Measurements from ENCODE around the gene CDH23. TPM values are rescaled to one million over a fixed set of nuclear protein-coding genes. Genes with fewer than 3 reads are reported as not detected.

Gene CDH23
- polyA plus RNA-seq, 1 experiment = 0.01 TPM

- ChIA-PET CTCF (no interaction called here), POLR2A (no interaction called here)
- Histone ChIP-seq H3K27me3 (ENCODE audit: control insufficient read depth, insufficient read depth, low read length) (no peaks in the 10 kb centered on the region), H3K27ac (ENCODE audit: low read depth, low read length) (no peak overlapping the region), H3K9me3 (ENCODE audit: control insufficient read depth, insufficient read depth, low read length) (peaks cover 6% of the 10 kb centered on the region), H3K4me3 (ENCODE audit: low read depth, low read length) (no peak overlapping the region)
- DNase-seq (ENCODE audit: low read depth, low spot score) = no peak
- no peak for TF ChIP-seq CTCF (IDR thresholded peaks at IDR 0.05; ENCODE audit: low read depth, low read length)
Measured at GRCh38 chr10:71746344-71747037, 349.8 kb downstream of the CDH23 start.

GRCh38 chr10:71747039-71747531 is 350.4 kb downstream of the CDH23 start:
- Histone ChIP-seq H3K27ac (ENCODE audit: low read depth, low read length) (no peak overlapping the region), H3K9me3 (ENCODE audit: control insufficient read depth, insufficient read depth, low read length) (peaks cover 4% of the 10 kb centered on the region), H3K27me3 (ENCODE audit: control insufficient read depth, insufficient read depth, low read length) (no peaks in the 10 kb centered on the region), H3K4me3 (ENCODE audit: low read depth, low read length) (no peak overlapping the region)
- ChIA-PET CTCF (no interaction called here), POLR2A (interaction anchor here (1.1 kb wide), 1 partner anchor 12 kb away, joined by 3 read pairs; no protein-coding TSS in a partner anchor)
- DNase-seq (ENCODE audit: low read depth, low spot score) = no peak
- TF ChIP-seq CTCF (IDR thresholded peaks at IDR 0.05; ENCODE audit: low read depth, low read length) = no peak

GRCh38 chr10:71747551-71748523 is 351.1 kb downstream of the CDH23 start:
- no peak for DNase-seq (ENCODE audit: low read depth, low spot score)
- CTCF ChIA-PET = no interaction called here

GRCh38 chr10:71748671-71749191 is 352.0 kb downstream of the CDH23 start:
- TF ChIP-seq CTCF (IDR thresholded peaks at IDR 0.05; ENCODE audit: low read depth, low read length) = no peak
- no peaks in the 10 kb centered on the region for H3K27me3 ChIP-seq (ENCODE audit: control insufficient read depth, insufficient read depth, low read length)
- no peak overlapping the region for H3K27ac ChIP-seq (ENCODE audit: low read depth, low read length)
- CTCF ChIA-PET = interaction anchor here (1.0 kb wide), 1 partner anchor 52 kb away, joined by 3 read pairs; no protein-coding TSS in a partner anchor
- no peaks in the 10 kb centered on the region for H3K9me3 ChIP-seq (ENCODE audit: control insufficient read depth, insufficient read depth, low read length)
- no peak for DNase-seq (ENCODE audit: low read depth, low spot score)
- no peak overlapping the region for H3K4me3 ChIP-seq (ENCODE audit: low read depth, low read length)
- POLR2A ChIA-PET = interaction anchor here (0.9 kb wide), 1 partner anchor 9 kb away, joined by 3 read pairs; no protein-coding TSS in a partner anchor

More at GRCh38 chr10:71747551-71748523, 351.1 kb downstream of the CDH23 start:
- POLR2A ChIA-PET = interaction anchor here (0.9 to 1.1 kb wide), 2 partner anchors 10 to 11 kb away, joined by 3 read pairs; no protein-coding TSS in a partner anchor
- Histone ChIP-seq H3K27ac (ENCODE audit: low read depth, low read length) (no peak overlapping the region), H3K27me3 (ENCODE audit: control insufficient read depth, insufficient read depth, low read length) (no peaks in the 10 kb centered on the region), H3K4me3 (ENCODE audit: low read depth, low read length) (no peak overlapping the region), H3K9me3 (ENCODE audit: control insufficient read depth, insufficient read depth, low read length) (peaks cover 1% of the 10 kb centered on the region)
- TF ChIP-seq CTCF (IDR thresholded peaks at IDR 0.05; ENCODE audit: low read depth, low read length) = no peak
